Brain microvascular endothelial cell (primary cell): ENCODE measurements around the gene BMPR1A.

Source experiments
- DNase-seq: peaks from one replicate; pipeline ENCODE4 v3.0.0-alpha.2; 2020
- H3K27ac ChIP-seq: fragments of 250-450 bp; sonication (Bioruptor Pico); 2 replicates; pipeline ENCODE4 v1.5.1; 2020; ENCODE audit warnings: mild to moderate bottlenecking, moderate library complexity
- H3K27me3 ChIP-seq: fragments of 250-450 bp; sonication (Bioruptor Pico); replicated peaks from 2 replicates; pipeline ENCODE4 v1.5.1; 2020; ENCODE audit warnings: mild to moderate bottlenecking
- H3K36me3 ChIP-seq: fragments of 250-450 bp; sonication (Bioruptor Pico); replicated peaks from 2 replicates; pipeline ENCODE4 v1.5.1; 2020; ENCODE audit warnings: mild to moderate bottlenecking
- H3K4me3 ChIP-seq: 2 replicates; pipeline ENCODE4 v1.5.1; 2011; ENCODE audit warnings: low read depth, mild to moderate bottlenecking, control low read depth, low read length, moderate library complexity
- CTCF ChIP-seq: IDR thresholded peaks from 2 replicates; pipeline ENCODE4 v1.5.1; 2011; ENCODE audit warnings: low read depth, mild to moderate bottlenecking, moderate library complexity, low read length, control low read depth, inconsistent platforms; ENCODE audit errors: missing control alignments
- in situ Hi-C: cut with HindIII; loops from 2 replicates; pipeline ENCODE4 v1.10.0; 2017; ENCODE audit warnings: low sequenced_read_pairs, low pct_ligation_motif_present

Gene BMPR1A

GRCh38 chr10:86899132-86899531 is 142.7 kb downstream of the BMPR1A start:
- peaks cover 9% of the 10 kb centered on the region for H3K36me3 ChIP-seq
- H3K4me3 ChIP-seq: no peak overlapping the region
- no peak for TF ChIP-seq CTCF
- in situ Hi-C loops: no loop called here
- H3K27me3 ChIP-seq: no peaks in the 10 kb centered on the region
- DNase-seq: no peak
- H3K27ac ChIP-seq: no peak overlapping the region

- in situ Hi-C loops: no loop called here
- peak; percentile 80 for TF ChIP-seq CTCF
- H3K27ac ChIP-seq: no peak overlapping the region
- DNase-seq: peak; percentile 65
- H3K27me3 ChIP-seq: no peaks in the 10 kb centered on the region
- H3K4me3 ChIP-seq: no peak overlapping the region
- peaks cover 13% of the 10 kb centered on the region for H3K36me3 ChIP-seq
Observed at GRCh38 chr10:86899670-86900276, 143.4 kb downstream of the BMPR1A start.

GRCh38 chr10:86900955-86901354 is 144.5 kb downstream of the BMPR1A start:
- no peak for TF ChIP-seq CTCF
- peak; percentile 20 for DNase-seq
- Histone ChIP-seq H3K27me3 (no peaks in the 10 kb centered on the region), H3K4me3 (no peak overlapping the region), H3K36me3 (peaks cover 13% of the 10 kb centered on the region), H3K27ac (no peak overlapping the region)
- in situ Hi-C loops: no loop called here

- TF ChIP-seq CTCF: no peak
- DNase-seq: no peak
- Histone ChIP-seq H3K27ac (no peak overlapping the region), H3K36me3 (peaks cover 16% of the 10 kb centered on the region), H3K27me3 (no peaks in the 10 kb centered on the region), H3K4me3 (no peak overlapping the region)
- in situ Hi-C loops: no loop called here
Observed at GRCh38 chr10:86904600-86904999, 148.2 kb downstream of the BMPR1A start.

GRCh38 chr10:86905429-86905828 is 149.0 kb downstream of the BMPR1A start:
- Histone ChIP-seq H3K4me3 (no peak overlapping the region), H3K36me3 (peaks cover 16% of the 10 kb centered on the region), H3K27ac (no peak overlapping the region), H3K27me3 (no peaks in the 10 kb centered on the region)
- in situ Hi-C loops: no loop called here
- no peak for DNase-seq
- no peak for TF ChIP-seq CTCF

- Histone ChIP-seq H3K4me3 (no peak overlapping the region), H3K36me3 (peaks cover 9% of the 10 kb centered on the region), H3K27me3 (no peaks in the 10 kb centered on the region), H3K27ac (no peak overlapping the region)
- DNase-seq: no peak
- no peak for TF ChIP-seq CTCF
- in situ Hi-C loops: no loop called here
Observed at GRCh38 chr10:86914734-86915133, 158.3 kb downstream of the BMPR1A start.
